ENCODE measurements around the gene ALOX15.
"Not testable (repeated sequence)": the region's sequence is repeated elsewhere in the genome, so short reads cannot be mapped to it uniquely, and the experiment has no call there.

The ALOX15 gene, protein sequence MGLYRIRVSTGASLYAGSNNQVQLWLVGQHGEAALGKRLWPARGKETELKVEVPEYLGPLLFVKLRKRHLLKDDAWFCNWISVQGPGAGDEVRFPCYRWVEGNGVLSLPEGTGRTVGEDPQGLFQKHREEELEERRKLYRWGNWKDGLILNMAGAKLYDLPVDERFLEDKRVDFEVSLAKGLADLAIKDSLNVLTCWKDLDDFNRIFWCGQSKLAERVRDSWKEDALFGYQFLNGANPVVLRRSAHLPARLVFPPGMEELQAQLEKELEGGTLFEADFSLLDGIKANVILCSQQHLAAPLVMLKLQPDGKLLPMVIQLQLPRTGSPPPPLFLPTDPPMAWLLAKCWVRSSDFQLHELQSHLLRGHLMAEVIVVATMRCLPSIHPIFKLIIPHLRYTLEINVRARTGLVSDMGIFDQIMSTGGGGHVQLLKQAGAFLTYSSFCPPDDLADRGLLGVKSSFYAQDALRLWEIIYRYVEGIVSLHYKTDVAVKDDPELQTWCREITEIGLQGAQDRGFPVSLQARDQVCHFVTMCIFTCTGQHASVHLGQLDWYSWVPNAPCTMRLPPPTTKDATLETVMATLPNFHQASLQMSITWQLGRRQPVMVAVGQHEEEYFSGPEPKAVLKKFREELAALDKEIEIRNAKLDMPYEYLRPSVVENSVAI

DNA sequence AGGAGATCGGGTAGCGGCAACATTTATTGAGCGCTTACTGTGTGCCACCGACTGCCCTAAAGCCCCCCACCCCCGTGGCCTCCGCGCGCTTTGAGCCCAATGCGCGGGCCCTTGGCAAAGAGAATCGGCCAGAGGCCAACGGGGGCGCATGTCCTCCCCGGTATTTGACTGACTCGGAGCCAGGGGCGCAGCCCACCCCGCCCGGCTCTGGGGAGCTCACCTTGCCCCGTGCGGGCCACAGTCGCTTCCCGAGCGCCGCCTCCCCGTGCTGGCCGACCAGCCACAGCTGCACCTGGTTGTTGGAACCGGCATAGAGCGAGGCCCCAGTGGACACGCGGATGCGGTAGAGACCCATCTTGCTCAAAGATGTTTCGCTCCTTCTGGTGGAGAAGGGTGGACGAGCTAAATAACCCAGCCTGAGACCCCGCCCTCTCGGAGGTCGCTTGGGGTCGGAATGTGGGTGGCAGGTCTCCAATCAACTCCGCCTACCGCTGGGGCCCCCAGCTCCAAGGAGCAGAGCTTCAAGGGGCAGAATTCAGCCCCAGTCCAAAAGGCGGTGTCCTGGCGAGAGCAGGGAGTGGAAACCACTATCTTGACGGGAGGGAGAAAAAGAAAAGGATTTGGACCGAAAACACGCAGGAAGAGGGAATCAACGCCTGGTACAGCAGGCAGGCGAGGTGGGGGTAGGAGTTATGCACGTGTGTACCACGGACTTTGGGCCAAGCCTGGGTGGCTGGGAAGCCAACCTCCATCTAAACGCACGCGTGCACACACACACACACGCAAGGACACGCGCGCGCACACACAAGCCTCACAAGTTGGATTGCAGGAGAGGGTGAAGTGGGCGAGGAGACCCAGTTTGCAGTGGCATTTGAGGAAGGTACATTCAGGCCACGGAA lies at the start of gene ALOX15:
Gene ALOX15, minus strand, starts transcription at position 382 of the 899 bp plus-strand sequence. Its CDS starts 27 bp downstream, at position 355.
- no peak for DNase-seq

DNA sequence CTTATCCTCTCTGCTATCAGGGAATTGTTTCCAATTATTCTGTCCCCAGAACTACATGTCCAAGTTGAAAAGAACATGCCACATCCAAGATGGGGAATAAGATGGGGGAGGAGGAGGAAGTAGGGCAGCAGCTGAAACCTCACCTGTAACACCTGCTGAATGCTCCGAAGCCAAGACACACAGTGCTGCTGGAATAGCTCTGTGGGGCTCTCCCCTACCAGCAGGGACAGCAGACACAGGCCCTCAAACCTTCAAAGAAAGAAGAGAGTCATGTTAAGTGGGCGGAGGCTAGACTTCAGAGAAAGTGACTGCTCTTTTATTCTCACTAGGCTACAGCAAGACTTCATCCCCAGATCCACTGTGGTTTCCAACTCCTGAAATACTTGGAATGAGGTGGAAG lies 49.3 kb upstream of the ALOX15 start:
- no peak for DNase-seq

DNA sequence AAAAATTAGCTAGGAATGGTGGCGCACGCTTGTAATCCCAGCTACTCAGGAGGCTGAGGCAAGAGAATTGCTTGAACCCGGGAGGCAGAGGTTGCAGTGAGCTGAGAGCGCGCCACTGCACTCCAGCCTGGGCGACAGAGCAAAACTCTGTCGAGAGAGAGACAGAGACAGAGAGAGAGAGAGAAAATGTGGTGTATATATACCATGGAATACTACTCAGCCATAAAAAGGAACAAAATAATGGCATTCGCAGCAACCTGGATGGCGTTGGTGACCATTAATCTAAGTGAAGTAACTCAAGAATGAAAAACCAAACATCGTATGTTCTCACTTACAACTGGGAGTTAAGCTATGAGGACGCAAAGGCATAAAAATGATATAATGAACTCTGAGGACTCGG lies 48.4 kb upstream of the ALOX15 start:
- DNase-seq = not testable (repeated sequence)

DNA sequence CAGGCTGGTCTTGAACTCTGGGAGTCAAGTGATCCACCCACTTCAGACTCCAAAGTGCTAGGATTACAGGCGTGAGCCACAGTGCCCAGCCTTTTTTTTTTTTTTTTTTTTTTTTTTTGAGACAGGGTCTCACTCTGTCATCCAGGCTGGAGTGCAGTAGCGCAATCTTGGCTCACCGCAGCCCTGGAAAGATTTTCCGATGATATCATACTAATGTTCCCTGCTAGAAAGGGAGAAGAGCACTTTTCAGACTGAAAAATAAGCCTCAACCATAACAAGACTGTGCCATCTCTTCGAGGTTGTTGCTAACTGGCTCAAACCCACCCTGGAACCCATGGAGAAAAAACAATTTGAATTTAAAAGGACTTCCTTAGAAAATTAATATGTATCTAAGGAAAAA lies 42.3 kb upstream of the ALOX15 start:
- DNase-seq = not testable (repeated sequence)

DNA sequence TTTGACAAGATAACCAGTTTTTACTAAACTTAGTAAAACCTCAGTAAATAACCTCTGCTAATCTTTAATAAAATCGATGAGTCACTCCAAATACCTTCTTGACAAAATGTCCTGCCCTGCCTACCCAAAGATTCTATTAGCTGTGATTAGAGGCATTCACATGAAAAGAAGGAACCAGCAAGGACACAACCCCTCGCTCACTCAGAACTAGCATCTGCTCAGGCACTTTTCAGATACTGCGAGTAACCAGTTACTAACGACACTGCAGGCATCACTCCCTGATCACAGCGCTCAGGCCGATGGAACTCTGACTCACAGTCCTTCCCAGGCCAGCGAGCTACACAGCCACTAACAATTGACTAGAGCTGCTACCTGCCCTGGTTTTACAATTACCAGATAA lies 38.2 kb upstream of the ALOX15 start:
- no peak for DNase-seq

DNA sequence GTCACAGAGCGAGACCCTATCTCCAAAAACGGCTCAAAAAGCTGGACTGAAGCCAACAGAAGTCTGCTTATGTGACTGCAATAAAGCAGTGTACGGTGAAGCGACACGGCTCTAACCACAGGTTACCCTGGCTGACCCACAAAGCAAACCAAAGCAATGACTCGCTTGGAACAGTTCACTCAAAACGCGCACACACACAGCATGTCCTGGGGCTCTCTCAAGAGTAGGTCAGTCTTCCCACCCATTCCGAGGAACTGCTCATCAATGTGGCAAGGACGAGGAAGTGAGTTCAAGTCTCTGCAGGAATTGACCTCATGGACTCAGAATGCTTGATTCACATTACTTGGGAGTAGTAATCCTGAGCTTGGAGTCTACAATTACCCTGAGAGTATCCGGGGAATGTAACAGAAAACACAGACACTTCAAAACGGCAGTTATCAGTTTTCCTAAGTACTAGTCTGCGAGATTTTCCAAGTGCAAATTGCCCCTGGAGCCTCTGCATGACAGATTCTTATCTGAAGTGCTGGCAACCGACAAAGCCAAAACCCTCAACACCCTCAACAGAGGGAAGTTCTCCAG lies 37.1 kb upstream of the ALOX15 start:
- DNase-seq = no peak

DNA sequence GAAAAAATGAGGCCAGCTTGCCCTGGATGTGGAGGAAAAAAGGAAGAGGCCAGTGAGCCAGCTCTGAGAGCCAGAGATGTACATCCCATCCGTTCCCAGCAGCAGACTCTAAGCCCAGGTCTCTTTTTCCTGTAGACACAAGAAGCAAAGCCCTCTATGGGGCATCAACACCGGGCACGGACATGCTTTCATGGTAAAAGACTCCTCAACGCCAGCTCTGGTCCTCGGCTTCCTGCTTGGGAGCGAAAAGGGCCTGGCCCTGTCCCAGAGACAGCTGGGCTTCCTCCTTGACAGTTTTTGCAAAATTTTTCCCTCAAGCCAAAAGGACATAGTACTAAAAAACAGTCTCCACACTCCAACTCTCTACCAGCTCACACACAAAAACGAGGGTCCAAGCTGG lies 35.3 kb upstream of the ALOX15 start:
- DNase-seq = no peak

DNA sequence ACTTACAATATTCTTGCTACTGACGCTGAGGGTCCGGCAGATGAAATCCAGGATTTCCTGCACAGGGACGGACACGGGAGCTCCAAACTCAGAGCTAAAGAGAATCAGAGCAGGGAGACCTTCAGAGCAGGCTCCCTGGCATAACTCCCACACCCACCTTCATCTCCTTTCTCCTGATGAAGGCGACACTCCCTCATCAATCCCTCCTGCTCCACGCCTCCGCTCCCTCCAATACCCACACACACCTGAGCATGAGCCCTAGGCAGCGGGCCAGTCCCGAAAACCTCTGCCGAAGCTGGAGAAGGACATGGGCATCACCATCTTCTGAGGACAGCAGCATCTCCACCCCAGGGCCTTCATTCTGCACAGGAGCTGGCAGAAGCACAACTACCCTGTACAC lies 34.3 kb upstream of the ALOX15 start:
- DNase-seq = no peak

DNA sequence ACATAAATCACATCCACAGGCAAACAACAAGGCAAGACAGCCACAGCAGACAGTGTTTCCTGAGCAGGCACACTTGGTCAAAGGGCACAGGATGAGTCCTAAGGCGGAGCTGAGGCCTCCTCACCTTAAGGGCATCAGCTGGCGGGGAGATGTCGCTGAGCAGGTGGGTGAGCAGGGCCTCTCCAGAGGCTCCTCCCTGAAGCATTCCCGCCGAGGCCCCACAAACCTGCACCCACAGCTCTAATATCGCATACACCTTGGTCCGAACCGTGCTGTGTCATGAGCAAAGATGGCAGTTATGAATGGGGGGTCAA lies 33.2 kb upstream of the ALOX15 start:
- DNase-seq = no peak

DNA sequence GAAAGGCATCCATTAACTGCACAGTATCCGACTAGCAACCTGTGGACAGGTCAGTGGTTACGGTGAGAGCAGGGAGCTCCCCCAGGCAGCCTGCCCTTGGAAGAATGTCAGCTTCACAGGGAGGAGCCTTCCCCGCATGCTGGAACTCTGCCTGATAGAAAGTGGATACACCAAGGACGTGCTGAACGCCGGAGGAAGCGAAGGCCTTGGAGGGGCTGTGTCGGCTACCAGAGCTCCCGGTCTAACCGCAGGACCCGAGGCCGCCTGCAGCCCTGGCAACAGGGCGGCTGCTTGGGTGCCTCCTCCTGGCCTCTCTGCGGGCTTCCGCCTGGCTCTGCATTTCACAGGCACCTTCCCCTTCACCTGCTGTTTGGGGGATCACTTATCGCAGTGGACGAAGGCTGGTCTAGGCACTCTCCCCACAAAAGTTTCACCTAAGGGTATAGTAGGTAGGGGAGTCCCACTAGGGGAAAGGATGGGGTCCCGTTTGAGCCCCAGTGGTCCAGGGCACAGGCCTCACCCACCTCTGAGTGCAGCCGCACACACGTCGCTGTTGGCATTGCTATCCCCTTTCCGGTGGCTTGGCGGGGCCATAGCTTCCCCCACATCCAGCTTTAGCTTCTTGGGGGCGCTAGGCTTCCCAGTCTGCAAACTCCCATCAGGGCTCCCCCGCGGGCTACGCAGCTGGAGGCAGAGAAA lies 32.7 kb upstream of the ALOX15 start:
- DNase-seq = no peak

DNA sequence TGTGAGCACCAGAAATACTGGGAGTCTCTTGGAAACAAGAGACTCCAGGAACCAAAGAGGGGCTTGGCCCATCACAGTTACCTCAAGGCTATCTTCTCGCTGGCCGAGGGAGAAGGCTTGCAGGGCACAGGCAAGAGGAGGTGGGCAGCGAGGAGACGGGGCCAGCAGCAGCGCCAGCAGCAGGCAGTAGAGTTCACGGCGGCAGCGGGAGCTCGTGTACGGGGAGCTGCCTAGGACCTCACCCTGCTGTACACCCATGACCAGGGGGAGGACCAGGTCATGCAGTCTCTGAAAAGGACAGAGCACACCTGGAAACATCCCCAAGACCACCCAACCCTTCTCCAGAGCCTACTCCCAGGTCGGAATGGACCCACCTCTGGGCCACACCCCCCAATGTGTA lies 31.7 kb upstream of the ALOX15 start:
- no peak for DNase-seq

DNA sequence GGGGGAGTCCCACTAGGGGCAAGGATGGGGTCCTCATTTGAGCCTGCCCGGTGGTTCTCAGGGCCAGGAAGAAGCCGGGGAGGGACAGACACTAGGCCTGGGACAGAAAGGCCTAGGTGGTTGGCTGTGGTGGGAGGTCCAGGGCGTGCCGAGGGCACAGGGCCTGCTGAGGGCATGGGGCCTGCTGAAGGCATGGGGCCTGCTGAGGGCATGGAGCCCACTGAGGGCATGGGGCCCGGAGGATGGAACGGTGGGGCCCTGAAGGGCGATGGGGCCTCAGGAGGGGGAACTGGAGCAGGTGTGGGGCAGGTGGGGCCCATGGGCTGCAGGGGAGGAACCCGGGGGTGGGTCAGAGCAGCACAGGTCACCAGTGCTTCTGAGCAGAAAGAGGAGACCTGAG lies 31.3 kb upstream of the ALOX15 start:
- no peak for DNase-seq

DNA sequence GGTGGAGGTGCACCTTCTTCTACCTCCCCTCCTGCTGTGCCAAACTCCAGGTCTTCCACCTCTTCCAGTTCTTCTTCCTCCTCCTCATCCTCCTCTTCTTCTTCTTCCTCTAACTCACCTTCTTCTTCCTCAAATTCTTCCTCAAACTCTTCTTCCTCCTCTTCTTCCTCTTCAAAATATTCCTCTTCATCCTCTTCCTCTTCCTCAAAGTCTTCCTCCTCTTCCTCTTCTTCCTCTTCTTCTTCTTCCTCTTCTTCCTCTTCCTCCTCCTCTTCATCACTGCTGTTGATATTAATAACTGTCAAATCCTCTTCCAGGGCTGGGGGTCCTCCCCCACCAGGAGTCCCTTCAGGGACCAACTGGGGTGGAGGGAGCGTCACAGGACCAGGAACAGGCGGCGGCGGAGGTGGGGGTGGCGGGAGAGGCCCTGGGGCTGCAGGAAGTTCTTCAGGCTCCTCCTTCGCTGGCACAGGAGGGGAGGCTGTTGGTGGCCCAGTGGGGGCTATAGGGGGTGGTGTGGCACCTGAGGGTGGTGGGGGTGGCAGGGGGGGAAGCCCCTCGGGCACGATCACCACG lies 30.7 kb upstream of the ALOX15 start:
- no peak for DNase-seq

DNA sequence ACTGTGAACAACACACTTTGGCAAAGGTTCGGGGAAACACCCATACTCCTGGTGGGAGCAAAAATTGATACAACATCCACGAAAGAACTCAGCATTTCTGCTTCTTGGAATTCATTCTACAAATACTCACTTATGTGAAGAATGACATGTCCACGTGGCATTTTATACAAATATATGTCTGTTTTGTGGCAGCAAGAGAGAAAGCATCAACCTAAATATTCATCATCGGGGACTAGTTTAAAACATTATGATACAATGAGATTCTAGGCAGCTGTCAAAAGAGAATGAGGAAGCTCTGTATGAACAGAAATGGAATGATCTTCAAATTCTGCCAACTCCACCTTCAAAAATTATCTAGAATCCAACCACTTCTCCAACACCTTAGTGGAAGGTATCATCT lies 25.7 kb upstream of the ALOX15 start:
- no peak for DNase-seq

DNA sequence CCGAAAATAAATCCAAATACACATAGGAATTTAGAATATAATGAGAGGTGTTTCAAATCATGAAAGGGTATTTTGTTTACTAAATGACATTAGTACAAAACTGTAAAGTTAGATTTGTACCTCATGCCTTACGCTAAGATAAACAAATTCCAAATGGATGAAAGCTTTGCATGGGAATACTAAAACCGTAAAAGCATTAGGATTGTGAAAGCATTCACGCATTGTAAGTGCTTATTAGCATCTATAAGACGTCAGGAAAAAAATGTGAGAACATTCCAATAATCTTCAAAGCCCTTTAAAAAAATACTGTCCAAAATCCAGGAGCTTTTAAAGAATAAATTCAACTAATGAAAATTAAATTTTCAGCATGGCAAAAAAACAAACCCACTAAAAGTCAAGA lies 24.8 kb upstream of the ALOX15 start:
- DNase-seq = no peak

DNA sequence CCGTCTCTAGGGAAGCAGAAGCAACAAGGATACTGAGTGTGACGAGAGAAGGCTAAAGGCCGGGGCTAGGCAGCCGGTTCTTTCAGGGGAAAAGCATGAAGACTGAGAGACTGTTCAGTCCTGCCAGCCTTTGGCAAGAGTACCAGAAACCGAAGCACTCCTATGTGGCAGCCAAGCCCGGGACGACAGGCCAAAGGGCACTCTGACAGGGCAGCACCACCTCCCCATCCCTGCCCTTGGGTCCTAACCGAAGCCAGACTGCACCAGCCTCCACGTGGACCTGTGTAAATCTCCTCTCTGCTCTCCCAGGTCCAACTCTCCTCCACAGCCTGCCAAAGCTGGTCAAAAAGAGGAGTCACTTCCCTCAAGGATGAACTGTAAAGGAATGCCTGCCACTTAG lies 23.5 kb upstream of the ALOX15 start:
- no peak for DNase-seq

DNA sequence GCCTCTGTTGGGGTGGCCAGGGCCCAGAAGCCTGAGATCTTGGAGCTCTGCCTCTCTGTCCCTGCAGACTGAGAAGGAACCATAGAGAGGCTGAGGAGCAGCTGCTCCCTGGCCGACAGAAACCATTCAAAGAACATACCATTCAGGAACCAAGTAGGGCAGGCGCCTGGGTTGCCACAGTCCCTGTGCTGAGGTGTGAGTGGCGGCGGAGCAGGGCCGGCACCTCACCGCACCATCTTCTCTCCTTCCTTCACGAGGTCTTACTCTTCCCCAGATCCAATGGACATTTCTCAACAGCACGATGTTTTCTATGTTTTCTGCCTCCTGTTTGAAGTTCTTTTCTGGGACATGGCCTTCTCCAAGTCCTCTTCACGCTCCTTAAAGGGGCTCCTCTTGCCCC lies 22.8 kb upstream of the ALOX15 start:
- no peak for DNase-seq

DNA sequence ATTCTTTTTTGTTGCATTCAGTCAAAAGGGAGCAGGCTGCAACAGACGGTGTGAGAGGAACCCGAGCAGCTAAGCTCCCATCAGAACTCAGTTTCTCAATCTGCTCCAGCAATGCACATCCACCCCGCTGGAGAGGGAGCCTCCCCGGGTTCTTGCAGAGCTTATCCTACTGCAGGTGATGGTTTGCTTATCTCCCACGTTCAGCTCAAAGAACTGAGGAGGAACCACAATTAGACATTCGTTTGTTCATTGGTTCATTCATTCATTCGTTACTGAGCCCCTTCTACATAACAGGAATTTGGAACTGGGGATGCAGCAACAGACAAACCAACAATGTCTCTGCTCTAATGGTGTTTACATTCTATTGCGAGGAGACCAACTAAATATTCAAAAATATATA lies 22.2 kb upstream of the ALOX15 start:
- DNase-seq = no peak

DNA sequence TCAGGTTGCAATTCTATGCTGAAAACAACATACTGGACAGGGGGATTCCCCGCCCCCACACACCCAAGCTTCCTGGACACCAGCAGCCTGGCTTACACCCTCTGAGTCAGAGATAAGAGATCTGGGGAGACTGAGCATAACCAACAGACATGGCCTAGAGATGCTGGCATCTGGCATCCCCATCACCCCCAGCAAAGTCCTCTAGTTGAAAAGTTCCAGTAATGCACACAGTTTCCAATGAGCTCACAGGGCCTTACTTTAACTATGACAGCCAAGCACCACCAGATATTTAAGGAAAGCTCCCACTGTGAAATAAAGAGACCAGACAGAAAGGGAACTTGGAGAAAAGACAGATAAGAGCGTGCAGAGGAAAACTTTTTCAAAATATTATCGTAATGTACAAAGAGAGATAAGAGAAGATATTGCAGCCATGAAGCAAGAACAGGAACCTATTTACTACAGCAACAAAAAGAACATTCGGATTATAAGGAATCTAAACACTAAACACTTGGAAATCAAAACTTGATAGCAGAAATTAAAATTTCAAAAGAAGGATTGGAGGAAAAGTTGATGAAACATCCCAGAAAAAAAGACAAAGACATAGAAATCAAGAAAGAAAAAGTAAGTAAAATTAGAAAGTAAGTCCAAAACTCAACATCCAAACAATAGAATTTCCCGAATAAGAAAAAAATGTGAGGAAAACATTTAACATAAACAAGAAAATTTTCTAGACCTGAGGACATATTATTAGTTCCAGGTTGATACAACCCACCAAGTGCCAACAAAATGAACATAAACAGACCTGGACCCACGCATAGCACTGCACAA lies 17.2 kb upstream of the ALOX15 start:
- no peak for DNase-seq

DNA sequence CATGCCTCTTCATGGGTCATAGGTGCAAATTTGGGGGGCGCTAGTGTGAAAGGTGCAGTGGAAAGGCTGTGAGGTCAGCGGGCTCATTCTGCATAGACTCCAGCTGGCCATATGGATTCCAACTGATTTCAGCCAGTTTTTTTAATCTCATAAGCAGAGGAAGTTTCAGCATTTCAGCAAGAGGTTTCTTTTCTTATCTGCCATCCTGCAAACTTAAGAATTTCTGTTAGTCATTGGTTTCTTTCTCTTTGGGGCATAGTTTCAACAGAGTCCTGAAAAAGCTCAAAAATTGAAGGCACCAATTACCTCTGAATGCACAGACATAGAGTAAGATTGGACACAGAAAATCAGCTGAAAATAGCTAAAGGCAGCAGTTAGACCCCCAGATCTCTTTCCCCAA lies 16.2 kb upstream of the ALOX15 start:
- DNase-seq = no peak

DNA sequence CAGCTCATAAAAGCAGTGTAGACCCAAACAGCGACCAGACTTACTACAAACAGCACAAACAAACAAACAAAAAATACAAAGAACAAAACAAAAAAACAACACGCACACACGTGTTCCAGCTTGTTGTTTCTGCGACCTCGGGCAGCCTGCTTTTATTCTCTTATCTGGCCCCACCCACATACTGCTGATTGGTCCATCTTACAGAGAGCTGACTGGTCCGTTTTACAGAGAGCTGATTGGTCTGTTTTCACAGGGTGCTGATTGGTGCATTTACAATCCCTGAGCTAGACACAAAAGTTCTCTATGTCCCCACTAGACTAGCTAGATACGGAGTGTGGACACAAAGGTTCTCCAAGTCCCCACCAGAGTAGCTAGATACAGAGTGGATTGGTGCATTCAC lies 14.5 kb upstream of the ALOX15 start:
- not testable (repeated sequence) for DNase-seq

All from CD4-positive, alpha-beta T cell treated with Interleukin-4 for 1 hour (primary cell).